Hematopoietic multipotent progenitor cell treated with erythropoietin and hydrocortisone succinate and interleukin-3 and kit ligand, for 8 days (in vitro differentiated cells): Measurements from ENCODE around the gene HGS.

Source experiments
- DNase-seq: peaks from one replicate; pipeline ENCODE4 v3.0.0-alpha.2; 2015

HGS gene

DNA sequence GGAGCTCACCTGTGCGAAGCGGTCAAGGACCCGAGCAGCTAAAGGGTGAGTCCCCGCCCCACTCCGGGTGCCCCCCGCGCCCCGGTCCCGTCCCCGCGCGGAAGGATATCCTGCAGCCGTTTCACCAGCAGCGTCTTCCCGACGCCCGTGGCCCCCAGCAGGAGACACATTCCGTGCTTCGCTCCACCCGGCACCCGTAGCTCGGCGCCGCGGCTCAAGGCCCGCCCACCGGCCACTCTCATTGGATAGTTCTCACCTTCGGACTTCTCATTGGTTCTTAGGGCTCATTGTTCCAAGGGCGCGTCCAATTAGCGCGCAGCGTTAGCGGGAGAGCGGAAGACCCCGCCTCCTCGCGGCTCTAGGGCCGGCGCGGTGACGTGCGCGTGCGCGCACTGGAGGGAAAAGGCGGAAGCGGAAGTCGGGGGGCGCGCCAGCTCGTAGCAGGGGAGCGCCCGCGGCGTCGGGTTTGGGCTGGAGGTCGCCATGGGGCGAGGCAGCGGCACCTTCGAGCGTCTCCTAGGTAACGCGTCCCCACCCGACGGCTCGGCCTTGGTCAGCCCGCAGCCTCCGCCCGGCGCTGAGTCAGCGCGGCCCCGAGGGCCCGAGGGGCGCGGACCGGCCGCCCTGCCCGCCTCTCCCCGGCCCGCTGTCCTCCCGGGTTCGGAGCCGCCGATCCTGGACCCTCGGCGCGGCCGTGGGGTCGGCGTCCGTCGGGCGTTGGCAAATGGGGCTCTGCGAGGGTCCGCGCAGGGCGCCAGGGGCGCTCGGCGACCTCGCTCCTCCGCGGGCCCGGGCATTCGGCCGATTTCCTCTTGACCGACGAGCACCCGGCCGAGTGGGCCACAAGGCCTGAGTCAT lies at the start of gene HGS, which contains the start of gene ARL16:
Gene HGS, plus strand, starts transcription at position 428 of the 858 bp plus-strand sequence. Its CDS starts 56 bp downstream, at position 484.
Gene ARL16, minus strand, starts transcription at position 214 of the 858 bp plus-strand sequence. Its CDS starts 44 bp downstream, at position 170.
- DNase-seq = peak; percentile 99

GRCh38 chr17:81635431-81635830 lies 48.4 kb upstream of the HGS start:
- DNase-seq = no peak

- DNase-seq = peak; percentile 38
Observed at GRCh38 chr17:81635973-81636504, 47.8 kb upstream of the HGS start.

DNA sequence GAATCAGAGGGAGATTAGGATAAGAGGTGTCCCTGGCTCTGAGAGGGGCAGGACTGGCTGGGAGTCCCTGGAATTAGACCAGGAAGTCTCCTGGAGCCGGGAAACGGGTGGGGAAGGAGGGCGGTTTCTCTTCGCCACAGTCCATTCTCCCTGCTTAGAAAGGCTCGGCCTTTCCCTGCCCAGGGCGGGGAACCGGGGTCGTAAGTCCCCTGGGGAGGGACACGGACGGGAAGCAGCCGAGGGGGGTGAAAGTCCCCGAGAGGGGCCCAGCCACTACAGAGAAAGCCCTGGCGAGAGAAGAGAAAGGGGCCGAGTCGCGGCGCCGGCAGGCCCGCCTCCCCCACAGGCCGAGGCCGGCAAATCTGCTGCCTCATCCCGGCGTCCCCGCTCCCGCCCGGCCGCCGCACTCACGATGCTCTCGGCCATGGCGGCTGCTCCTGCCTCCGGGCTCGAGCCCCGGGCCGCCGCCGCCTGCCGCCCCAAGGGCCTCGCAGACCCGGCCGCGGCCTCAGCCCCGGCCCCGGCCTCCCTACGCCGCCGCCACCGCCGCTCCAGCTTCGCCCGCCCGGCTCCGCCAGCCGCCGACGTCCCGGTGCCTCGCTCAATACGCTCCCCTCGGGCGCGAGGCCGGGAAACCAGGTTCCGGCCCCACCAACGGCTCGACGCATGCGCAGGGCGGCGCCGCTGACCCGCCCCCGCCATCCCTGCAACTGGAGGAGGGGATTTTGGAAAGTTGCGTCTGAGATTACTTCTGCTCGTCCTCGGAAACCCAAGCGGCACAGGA lies 47.1 kb upstream of the HGS start, which contains the start of the genes NPLOC4 and TSPAN10:
Gene NPLOC4, minus strand, starts transcription at position 608 of the 784 bp plus-strand sequence. Its CDS starts 182 bp downstream, at position 426.
Gene TSPAN10, plus strand, starts transcription at position 692 of the 784 bp plus-strand sequence. CDS start 5,217 bp downstream, outside the sequence.
- DNase-seq = peak; percentile 79

GRCh38 chr17:81638683-81639082 lies 45.1 kb upstream of the HGS start:
- DNase-seq = no peak

DNA sequence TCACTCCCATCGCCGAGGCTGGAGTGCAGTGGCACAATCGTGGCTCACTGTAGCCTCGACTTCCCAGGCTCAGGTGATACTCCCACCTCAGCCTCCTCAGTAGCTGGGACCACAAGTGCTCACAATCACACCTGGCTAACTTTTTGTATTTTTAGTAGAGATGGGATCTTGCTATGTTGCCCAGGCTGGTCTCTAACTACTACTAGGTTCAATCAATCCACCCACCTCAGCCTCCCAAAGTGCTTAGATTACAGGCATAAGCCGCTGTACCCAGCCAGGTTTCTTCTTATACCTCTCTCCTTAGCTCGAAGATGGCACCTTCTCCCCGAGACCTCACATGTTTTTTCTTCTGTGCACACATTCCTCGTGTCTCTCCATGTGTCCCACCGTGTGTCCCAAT lies 43.8 kb upstream of the HGS start:
- DNase-seq = no peak

- no peak for DNase-seq
Observed at GRCh38 chr17:81641825-81642489, 41.9 kb upstream of the HGS start.

DNA sequence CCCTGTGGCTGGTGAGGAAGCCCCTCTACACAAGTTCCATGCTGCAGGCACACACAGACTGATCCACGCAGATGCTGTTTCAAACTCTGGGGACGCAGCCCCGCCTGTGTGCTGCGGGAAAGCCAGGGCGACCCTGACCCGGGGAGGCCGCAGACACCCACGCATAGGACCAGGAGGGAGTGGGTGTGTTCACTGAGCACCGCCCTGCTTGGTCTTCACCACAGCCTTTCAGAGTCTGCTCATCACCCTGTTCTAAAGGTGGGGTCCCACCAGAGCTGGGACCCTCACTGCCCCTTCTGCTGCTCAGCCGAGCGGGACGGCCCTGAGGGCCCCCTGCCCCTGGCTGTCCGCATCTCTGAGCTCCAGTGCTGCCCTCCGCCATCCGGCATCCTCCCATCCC lies 39.3 kb upstream of the HGS start:
- DNase-seq = no peak

DNA sequence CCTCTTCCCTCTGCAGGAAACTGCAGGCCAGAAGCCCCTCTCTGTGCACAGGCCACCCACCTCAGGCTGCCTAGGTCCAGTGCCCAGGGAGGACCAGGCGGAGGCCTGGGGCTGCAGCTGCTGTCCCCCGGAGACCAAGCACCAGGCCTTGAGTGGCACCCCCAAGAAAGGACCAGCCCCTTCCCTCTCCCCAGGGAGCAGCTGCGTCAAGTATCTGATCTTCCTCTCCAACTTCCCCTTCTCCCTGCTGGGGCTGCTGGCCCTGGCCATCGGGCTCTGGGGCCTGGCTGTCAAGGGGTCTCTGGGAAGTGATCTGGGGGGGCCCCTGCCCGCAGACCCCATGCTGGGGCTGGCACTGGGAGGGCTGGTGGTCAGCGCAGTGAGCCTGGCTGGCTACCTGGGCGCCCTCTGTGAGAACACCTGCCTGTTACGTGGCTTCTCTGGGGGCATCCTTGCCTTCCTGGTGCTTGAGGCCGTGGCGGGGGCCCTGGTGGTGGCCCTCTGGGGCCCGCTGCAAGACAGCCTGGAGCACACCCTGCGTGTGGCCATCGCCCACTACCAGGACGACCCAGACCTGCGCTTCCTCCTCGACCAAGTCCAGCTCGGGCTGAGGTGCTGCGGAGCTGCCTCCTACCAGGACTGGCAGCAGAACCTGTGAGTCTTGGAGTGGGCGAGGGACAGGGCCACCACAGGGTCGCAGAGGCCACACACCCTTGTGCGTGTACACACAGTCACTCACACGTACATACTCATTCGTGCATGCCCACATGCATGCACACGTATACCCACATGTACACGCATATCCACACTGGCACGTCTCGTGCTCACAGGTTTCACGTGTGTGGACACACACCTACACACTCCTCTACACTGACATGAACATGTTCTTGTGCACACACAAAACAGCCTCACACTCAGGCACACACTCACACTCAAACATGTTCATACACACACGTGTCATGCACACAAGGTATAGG lies 38.5 kb upstream of the HGS start:
- no peak for DNase-seq

DNA sequence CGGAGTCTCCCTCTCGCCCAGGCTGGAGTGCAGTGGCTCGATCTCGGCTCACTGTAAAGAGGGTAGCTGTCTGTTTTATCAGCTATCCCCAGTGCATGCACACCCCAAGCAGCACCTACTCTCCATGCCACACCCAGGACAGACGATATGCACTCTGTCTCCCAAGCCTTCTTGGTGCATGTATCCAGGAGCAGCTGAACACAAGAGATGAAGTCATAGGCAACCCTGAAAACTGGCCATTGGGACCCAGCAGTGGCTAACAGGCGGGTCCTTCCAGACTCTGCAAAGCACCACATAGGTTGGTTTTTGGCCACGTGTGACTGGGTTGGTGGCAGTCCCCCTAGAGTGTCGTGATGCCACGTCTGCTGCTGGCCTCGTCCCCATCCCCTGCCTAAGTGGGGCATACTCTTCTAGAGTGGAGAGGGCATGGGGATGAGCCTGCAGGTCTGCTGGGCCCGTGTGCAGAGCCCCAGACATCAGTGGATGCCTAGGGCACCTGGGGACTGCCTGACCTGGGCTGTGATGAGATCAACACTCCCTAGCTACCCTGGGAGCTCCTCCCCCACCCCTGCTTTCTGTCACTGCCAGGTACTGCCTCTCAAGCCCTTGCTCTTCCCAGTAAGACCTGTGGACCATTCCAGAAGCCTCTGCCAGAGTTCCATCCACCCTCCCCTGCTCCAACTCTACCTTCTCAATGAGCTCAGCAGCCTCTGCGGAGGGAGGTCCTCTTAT lies 36.8 kb upstream of the HGS start:
- peak; percentile 94 for DNase-seq

DNA sequence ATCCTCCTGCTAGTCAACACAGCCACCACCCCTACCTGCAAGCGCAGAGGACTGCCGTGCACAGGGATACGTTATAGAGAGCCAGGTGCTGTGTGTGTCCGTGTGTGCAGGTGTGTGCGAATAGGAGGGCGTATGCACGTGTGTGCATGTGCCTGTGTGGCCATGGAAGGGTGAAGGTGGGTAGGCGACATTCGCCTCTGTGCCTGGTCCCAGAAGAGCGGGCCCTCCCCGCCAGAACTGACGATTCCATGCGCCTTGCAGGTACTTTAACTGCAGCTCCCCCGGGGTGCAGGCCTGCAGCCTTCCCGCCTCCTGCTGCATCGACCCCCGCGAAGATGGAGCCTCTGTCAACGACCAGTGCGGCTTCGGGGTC lies 36.2 kb upstream of the HGS start:
- no peak for DNase-seq

DNA sequence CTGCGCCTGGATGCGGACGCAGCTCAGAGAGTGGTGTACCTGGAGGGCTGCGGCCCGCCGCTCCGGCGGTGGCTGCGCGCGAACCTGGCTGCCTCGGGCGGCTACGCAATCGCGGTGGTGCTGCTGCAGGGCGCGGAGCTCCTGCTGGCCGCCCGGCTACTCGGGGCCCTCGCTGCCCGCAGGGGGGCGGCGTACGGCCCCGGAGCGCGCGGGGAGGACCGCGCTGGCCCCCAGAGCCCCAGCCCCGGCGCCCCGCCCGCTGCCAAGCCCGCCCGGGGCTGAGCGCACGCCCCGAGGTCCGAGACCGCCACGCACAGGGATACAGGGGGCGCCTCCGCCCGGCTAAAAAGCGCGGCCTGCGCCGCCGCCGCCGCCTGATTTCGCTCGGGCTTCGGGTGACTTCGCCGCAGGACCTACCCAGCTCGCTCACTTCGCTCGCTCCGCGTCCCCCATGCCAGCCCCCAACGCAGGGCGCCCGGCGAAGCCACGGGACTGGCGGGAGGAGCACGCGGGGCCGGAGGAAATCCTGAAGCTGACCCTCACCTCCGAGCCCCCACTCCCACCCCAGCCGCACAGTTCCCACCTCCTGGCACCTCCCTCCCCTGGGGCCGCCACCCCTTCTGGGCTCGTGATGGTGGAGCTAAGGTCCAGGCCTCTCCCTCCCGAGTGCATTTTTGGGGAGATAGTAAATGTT lies 35.7 kb upstream of the HGS start:
- no peak for DNase-seq

GRCh38 chr17:81648707-81649085 lies 35.1 kb upstream of the HGS start:
- no peak for DNase-seq

DNA sequence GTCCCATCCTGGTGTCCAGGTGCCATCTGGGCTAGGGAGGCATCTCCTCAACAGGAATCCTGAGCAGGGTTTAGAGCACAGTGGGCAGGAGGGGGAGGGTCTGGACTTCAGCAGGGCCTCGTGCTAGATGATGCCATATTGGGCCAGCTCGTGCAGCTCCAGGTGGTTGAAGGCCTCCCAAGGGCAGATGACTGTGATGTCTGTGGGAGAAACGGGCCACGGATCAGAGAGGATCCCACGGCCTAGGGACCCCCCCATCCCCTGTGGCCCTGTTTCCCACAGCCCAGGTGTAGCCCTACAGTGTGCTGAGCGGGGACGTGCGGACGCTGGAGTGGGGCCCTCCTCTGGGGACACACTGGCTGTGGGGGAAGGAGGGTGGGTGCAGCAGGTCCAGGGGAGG lies 32.9 kb upstream of the HGS start:
- no peak for DNase-seq

DNA sequence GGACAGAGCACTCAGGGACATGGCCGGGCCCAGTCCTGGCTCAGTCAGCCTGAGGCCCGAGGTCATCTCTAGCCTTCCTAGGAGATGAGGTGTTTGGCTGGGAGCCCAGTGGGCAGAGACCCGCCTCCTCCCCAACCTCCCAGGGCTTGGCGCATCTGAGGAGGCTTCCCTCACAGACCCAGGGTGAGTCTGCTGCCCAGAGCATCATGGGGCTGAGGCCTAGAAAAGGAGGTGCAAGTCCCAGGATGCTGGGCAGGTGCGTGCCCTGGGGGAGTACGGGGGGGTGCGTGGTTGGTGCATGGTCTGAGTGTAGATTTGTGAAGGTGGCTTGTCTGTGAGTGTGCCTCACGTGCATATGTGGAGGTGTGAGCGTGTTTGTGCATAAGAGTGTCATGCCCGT lies 32.1 kb upstream of the HGS start:
- peak; percentile 66 for DNase-seq

GRCh38 chr17:81652906-81653771 lies 30.7 kb upstream of the HGS start:
- DNase-seq = peak; percentile 42

- DNase-seq = no peak
Observed at GRCh38 chr17:81655378-81656117, 28.3 kb upstream of the HGS start.

- peak; percentile 48 for DNase-seq
Observed at GRCh38 chr17:81656118-81656743, 27.6 kb upstream of the HGS start, which contains the start of gene PDE6G. PDE6G (minus strand) TSS chr17:81656542; CDS start chr17:81653305, 3,237 bp downstream.
